ENCODE data around the gene NFAT5.

DNA sequence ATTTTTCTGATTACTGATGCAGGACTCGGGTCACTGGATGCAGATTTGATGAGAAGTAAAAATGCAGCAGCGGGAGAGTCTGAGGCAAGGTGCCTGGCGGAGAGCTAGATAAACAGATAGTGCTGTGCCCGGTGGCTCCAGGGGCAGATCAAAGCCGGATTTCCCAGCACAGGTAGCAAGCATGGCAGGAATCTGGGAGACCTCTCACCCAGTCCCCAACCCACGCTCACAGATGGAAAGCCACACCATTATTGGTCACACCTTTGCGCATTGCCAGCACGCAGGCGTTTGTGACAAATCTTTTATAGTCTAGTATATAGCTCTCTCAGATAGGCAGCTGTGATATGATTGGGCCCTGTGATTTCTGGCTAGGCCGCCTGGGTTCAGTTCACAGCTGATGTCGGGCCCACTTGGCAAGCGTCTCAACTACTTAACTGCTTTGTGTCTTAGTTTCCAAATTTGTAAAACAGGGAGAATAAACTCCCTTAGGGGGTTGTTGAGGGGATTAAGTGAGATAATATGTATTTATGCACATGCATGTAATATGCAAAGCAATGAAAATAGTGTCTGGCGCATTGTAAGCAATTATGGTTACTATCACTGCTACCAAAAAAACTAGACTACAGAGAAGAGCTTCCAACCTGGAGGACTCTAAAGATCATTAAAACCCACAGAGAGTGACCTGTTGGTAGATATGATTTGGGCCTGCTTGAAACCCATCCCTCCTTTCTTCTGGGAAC, 42.0 kb upstream of the NFAT5 start:
- TF ChIP-seq, protein P1, sequence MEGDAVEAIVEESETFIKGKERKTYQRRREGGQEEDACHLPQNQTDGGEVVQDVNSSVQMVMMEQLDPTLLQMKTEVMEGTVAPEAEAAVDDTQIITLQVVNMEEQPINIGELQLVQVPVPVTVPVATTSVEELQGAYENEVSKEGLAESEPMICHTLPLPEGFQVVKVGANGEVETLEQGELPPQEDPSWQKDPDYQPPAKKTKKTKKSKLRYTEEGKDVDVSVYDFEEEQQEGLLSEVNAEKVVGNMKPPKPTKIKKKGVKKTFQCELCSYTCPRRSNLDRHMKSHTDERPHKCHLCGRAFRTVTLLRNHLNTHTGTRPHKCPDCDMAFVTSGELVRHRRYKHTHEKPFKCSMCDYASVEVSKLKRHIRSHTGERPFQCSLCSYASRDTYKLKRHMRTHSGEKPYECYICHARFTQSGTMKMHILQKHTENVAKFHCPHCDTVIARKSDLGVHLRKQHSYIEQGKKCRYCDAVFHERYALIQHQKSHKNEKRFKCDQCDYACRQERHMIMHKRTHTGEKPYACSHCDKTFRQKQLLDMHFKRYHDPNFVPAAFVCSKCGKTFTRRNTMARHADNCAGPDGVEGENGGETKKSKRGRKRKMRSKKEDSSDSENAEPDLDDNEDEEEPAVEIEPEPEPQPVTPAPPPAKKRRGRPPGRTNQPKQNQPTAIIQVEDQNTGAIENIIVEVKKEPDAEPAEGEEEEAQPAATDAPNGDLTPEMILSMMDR (conservative IDR thresholded peaks at IDR 0.05) = no peak
- no peak for TF ChIP-seq EZH2 (IDR thresholded peaks at IDR 0.05; ENCODE audit: low read depth)

All from PC-9 (cell line).